GM19467 (cell line): ENCODE data around the gene MOAP1.
"Not testable (repeated sequence)": the region's sequence is repeated elsewhere in the genome, so short reads cannot be mapped to it uniquely, and the experiment has no call there.

ENCODE experiments used
- ATAC-seq: cut with Tn5 transposase; IDR thresholded peaks from one replicate; pipeline ENCODE4 v1.9.1; 2021; ENCODE audit warnings: mild to moderate bottlenecking, moderate library complexity; ENCODE audit not compliant: unreplicated experiment

Gene MOAP1

GRCh38 chr14:93186466-93186865 lies 1.8 kb upstream of the MOAP1 start:
- ATAC-seq, result no peak

- ATAC-seq, result peak; percentile 4
Observed at GRCh38 chr14:93185349-93185720, 638 bp upstream of the MOAP1 start.

- ATAC-seq, result no peak
Observed at GRCh38 chr14:93183596-93184317, 940 bp downstream of the MOAP1 start.

GRCh38 chr14:93175492-93175891 lies 9.2 kb downstream of the MOAP1 start:
- no peak for ATAC-seq

- not testable (repeated sequence) for ATAC-seq
Observed at GRCh38 chr14:93174731-93175130, 10.0 kb downstream of the MOAP1 start.

GRCh38 chr14:93173943-93174395 lies 10.7 kb downstream of the MOAP1 start:
- no peak for ATAC-seq

- ATAC-seq, result no peak
Observed at GRCh38 chr14:93171376-93171775, 13.3 kb downstream of the MOAP1 start.

GRCh38 chr14:93170141-93170540 lies 14.6 kb downstream of the MOAP1 start:
- ATAC-seq, result not testable (repeated sequence)

GRCh38 chr14:93169619-93170018 lies 15.1 kb downstream of the MOAP1 start:
- ATAC-seq, result not testable (repeated sequence)

- not testable (repeated sequence) for ATAC-seq
Observed at GRCh38 chr14:93168610-93169009, 16.1 kb downstream of the MOAP1 start.

- not testable (repeated sequence) for ATAC-seq
Observed at GRCh38 chr14:93165271-93166265, 19.1 kb downstream of the MOAP1 start.

- ATAC-seq, result no peak
Observed at GRCh38 chr14:93163564-93163963, 21.1 kb downstream of the MOAP1 start.

GRCh38 chr14:93161411-93161940 lies 23.2 kb downstream of the MOAP1 start:
- ATAC-seq, result no peak

GRCh38 chr14:93160353-93160801 lies 24.3 kb downstream of the MOAP1 start:
- ATAC-seq, result no peak

- ATAC-seq, result not testable (repeated sequence)
Observed at GRCh38 chr14:93159625-93160352, 24.9 kb downstream of the MOAP1 start.

GRCh38 chr14:93158349-93158748 lies 26.3 kb downstream of the MOAP1 start:
- ATAC-seq, result not testable (repeated sequence)

- no peak for ATAC-seq
Observed at GRCh38 chr14:93156693-93157369, 27.9 kb downstream of the MOAP1 start.

GRCh38 chr14:93155667-93156066 lies 29.0 kb downstream of the MOAP1 start:
- ATAC-seq, result no peak

GRCh38 chr14:93153121-93153520 lies 31.6 kb downstream of the MOAP1 start:
- ATAC-seq, result no peak
